Activated naive CD4-positive, alpha-beta T cell treated with anti-CD3 and anti-CD28 coated beads for 36 hours (primary cell): ENCODE data around the gene BRAT1. TPM values are rescaled to one million over a fixed set of nuclear protein-coding genes. Genes with fewer than 3 reads are reported as not detected.

Experiments
- CTCF ChIA-PET: fragments of 350-600 bp; sonication (Branson Sonifier 250); formaldehyde crosslinking; loops from one replicate; lab custom pipeline; 2021; ENCODE audit warnings: antibody characterized with exemption; lab: Charles Lee
- DNase-seq: peaks from one replicate; pipeline ENCODE4 v3.0.0-alpha.2; 2020
- H3K27ac Mint-ChIP-seq: one replicate; pipeline ENCODE4 v1.8.0; 2021; ENCODE audit warnings: mild to moderate bottlenecking, mixed read lengths
- H3K27me3 Mint-ChIP-seq: one replicate; pipeline ENCODE4 v1.8.0; 2021; ENCODE audit warnings: low read depth, mixed read lengths
- H3K36me3 Mint-ChIP-seq: one replicate; pipeline ENCODE4 v1.8.0; 2021; ENCODE audit warnings: low read depth, mixed read lengths
- H3K4me1 Mint-ChIP-seq: one replicate; pipeline ENCODE4 v1.8.0; 2021; ENCODE audit warnings: low read depth, mixed read lengths
- H3K4me3 Mint-ChIP-seq: one replicate; pipeline ENCODE4 v1.8.0; 2021; ENCODE audit warnings: mild to moderate bottlenecking, moderate library complexity, mixed read lengths
- H3K9me3 Mint-ChIP-seq: one replicate; pipeline ENCODE4 v1.8.0; 2021; ENCODE audit warnings: mixed read lengths
- intact Hi-C: fragments of 100-400 bp; cut with micrococcal nuclease; formaldehyde crosslinking; loops from one replicate; pipeline ENCODE4 v1.15.1; 2023
- total RNA-seq, 2 experiments: library from RNA; stranded (reverse); gene quantifications; one replicate each; pipeline ENCODE4 v1.2.3, GENCODE V29; 2021

BRAT1 gene
- total RNA-seq, 2 experiments from 2014 or later: 26.8 to 27.3 TPM

DNA sequence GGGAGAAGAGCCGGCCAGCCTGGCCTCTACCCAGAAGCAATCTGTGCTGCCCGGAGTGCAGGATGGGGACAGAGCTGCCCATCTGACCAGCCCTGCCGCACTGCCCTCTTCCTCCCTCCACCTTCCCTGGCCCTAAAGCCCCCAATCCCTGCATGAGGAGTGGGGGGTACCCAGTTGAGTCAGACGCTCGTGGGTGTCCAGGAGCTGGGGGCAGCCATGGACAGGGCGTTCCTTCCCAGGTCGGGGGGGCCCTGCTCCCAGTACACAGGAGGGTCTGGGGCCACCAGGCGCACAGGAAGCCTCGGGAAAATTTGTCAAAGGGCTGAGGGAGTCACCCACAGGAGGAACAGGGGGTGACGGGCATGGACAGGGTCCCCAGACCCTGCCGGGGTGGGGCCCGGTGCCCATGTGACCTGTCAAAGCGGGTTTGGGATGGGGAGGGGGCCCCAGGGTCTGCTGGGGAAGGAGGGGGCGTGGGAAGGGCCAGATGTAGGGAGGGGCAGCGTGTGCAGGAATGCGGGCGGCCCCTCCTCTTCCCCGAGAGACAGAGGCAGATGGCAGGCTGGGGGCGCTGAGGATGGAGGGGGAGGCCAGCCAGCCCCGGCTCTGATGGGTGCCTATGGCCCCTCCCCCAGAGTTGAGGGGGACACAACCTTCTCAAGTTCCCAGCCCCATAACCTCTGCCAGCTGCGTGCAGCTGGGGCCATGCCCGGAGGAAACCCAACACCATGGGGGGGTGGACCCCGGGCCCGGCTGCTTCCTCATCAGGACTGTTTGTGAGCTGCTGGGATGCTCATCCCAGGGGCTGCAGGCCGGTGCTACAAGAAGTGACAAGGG, 57.6 kb downstream of the BRAT1 start:
- H3K4me3 Mint-ChIP-seq: no peak overlapping the region
- DNase-seq: no peak
- H3K27me3 Mint-ChIP-seq: peaks cover 5% of the 10 kb centered on the region
- H3K27ac Mint-ChIP-seq: no peak overlapping the region
- H3K36me3 Mint-ChIP-seq: no peaks in the 10 kb centered on the region
- CTCF ChIA-PET: interaction anchor here (0.6 to 1.1 kb wide), 2 partner anchors 200 to 504 kb away, joined by 3 read pairs; no protein-coding TSS in a partner anchor
- peaks cover 4% of the 10 kb centered on the region for H3K4me1 Mint-ChIP-seq
- intact Hi-C loops: no loop called here
- no peaks in the 10 kb centered on the region for H3K9me3 Mint-ChIP-seq

DNA sequence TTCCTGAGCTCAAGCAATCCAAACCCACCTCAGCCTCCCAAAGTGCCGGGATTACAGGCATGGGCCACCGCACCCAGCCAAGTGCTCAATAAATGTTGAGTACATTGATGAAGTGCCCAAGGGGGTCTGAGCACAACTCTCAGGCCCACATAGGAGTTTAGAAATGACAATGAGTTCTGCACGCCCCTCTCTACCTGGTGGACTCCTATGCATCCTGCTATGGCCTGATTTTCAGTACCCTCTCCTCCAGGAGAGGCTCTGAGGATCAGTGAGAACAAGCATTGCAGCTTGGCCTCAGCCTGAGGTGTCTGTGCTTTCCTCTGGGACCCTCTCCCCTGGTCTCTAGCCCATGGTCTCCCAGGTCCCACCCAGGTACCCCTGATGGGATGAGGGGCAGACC, 58.3 kb downstream of the BRAT1 start:
- no peaks in the 10 kb centered on the region for H3K9me3 Mint-ChIP-seq
- CTCF ChIA-PET: interaction anchor here (1.1 kb wide), 1 partner anchor 504 kb away, joined by 3 read pairs; no protein-coding TSS in a partner anchor

DNA sequence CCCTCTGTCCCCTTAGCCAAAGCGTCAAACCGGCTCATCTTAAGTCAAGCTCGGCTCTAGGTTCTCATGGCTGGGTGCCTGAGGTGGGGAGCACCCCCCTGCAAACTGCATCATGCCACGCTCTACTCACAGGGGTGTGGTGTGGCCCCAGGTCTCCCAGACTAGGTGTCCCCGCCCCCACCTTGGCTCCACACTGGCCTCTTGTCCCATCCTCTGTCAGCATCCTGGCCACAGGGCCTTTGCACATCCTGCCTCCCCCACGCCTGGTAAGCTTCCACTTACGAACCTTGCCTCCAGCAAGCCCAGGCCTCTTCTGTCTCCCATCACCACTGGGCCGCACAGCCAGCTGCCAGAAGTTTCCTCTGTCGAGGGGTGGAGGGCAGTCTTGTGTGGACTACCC, 58.9 kb downstream of the BRAT1 start:
- Mint-ChIP-seq H3K4me3 (no peak overlapping the region), H3K27ac (no peak overlapping the region), H3K36me3 (no peaks in the 10 kb centered on the region), H3K9me3 (no peaks in the 10 kb centered on the region), H3K4me1 (peaks cover 4% of the 10 kb centered on the region), H3K27me3 (peaks cover 5% of the 10 kb centered on the region)
- no peak for DNase-seq
- CTCF ChIA-PET: no interaction called here
- intact Hi-C loops: no loop called here

More for the DNA sequence above, 58.3 kb downstream of the BRAT1 start:
- Mint-ChIP-seq H3K36me3 (no peaks in the 10 kb centered on the region), H3K4me1 (peaks cover 4% of the 10 kb centered on the region), H3K27ac (no peak overlapping the region), H3K27me3 (peaks cover 5% of the 10 kb centered on the region), H3K4me3 (no peak overlapping the region)
- DNase-seq: no peak
- intact Hi-C loops: no loop called here

DNA sequence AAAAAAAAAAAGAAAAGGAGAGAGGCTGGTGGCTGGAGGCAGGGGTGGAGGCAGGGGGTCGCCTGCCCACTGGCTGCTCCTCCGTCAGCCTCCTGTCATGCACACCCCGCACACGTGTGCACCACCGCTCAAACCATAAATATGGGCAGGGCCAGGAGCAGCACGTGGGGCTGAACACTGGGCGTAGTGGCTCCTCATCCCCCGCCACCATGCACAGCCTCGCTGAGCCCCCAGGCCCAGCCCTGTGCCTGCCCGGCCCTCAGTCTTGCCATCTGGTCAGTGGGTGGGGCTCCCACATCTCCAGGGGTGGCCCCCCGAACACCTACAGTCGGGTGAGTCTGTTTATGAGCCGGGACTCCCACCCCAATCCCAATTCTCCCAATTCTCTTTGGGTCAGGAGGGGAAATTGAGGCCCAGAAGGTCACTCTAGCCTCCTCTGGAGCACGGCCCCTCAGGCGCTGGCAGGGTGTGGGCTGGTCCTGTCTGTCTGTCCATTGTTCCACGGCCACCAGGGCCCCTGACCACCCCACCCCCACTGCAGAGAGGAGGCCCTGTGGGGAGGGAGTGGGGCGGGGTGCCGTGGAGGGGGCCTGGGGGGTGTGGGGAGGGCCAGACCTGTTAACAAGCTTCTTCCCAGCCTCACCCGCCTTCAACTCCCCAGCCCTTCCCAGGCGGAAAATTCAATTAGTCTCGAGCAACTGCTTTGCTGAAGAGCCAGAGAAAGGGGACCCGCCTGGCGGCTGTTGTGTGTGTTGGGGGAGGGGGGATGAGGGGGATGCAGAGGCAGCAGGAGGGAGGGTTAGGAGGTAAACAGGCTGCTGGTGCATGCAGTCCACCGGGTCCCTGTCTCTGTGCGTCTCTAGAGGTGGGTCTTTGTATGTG, 59.7 kb downstream of the BRAT1 start:
- Mint-ChIP-seq H3K4me3 (no peak overlapping the region), H3K9me3 (no peaks in the 10 kb centered on the region), H3K4me1 (peaks cover 4% of the 10 kb centered on the region), H3K27me3 (peaks cover 5% of the 10 kb centered on the region), H3K36me3 (no peaks in the 10 kb centered on the region), H3K27ac (no peak overlapping the region)
- no peak for DNase-seq
- intact Hi-C loops: no loop called here
- CTCF ChIA-PET: no interaction called here

DNA sequence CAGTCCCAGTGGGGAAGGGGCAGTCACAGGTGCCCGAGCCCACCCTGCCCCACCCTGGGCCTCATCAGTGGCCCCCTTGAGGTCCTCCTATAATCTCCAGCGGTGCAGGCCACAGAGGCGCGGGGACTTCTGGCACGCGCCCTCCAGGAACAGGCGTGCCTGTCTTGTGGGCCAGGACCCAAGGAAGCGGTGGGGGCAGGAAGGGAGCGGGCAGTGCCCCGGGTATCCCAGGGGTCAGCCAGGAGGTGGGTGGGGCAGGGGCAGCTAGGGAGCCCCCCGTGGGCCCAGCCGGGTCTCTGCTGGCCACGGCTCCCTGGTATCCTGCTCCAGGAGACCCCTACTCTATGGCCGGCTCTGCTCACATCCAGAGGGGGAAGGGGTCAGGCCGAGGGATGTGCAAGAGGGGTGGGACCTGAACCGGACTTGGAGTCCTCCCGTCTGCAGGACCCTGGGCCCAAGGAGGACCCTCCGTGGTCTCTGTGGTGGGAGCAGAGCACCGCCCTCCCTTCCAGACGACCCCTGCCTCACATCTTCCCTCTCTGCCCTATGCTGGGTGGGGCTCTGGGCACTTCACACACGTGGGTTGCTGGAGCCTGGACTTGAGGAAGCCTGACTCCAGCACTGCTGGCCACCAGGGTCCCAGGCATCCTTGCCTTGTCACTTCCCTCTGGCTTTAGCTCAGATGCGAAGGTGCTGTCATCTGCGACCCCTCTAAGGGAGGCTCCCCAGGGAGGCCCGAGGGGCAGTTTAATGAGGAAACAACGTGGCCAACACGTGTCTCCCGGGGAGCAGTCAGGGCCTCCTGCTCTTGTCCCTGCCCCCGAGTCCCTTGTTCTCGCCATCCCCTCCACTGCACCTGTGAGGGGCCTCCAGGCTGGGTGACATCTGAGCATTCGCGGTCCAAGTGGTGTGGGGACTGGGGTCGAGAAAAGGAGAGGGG, 60.9 kb downstream of the BRAT1 start:
- Mint-ChIP-seq H3K4me1 (peaks cover 4% of the 10 kb centered on the region), H3K27ac (no peak overlapping the region), H3K27me3 (peaks cover 5% of the 10 kb centered on the region), H3K36me3 (no peaks in the 10 kb centered on the region), H3K4me3 (no peak overlapping the region), H3K9me3 (no peaks in the 10 kb centered on the region)
- DNase-seq: no peak
- intact Hi-C loops: no loop called here
- CTCF ChIA-PET: no interaction called here

- CTCF ChIA-PET: interaction anchor here (1.5 kb wide), 1 partner anchor 43 kb away, joined by 8 read pairs; no protein-coding TSS in a partner anchor
- Mint-ChIP-seq H3K36me3 (no peaks in the 10 kb centered on the region), H3K9me3 (no peaks in the 10 kb centered on the region), H3K27ac (no peak overlapping the region), H3K27me3 (peaks cover 5% of the 10 kb centered on the region), H3K4me1 (peaks cover 4% of the 10 kb centered on the region), H3K4me3 (no peak overlapping the region)
- DNase-seq: no peak
- intact Hi-C loops: no loop called here
These were observed 61.8 kb downstream of the BRAT1 start for GRCh38 chr7:2493205-2494164.

- no peaks in the 10 kb centered on the region for H3K4me1 Mint-ChIP-seq
- CTCF ChIA-PET: no interaction called here
- no peaks in the 10 kb centered on the region for H3K36me3 Mint-ChIP-seq
- H3K27ac Mint-ChIP-seq: no peak overlapping the region
- intact Hi-C loops: no loop called here
- DNase-seq: no peak
- H3K4me3 Mint-ChIP-seq: no peak overlapping the region
- no peaks in the 10 kb centered on the region for H3K9me3 Mint-ChIP-seq
- peaks cover 5% of the 10 kb centered on the region for H3K27me3 Mint-ChIP-seq
These were observed 63.3 kb downstream of the BRAT1 start for GRCh38 chr7:2492038-2492437.

DNA sequence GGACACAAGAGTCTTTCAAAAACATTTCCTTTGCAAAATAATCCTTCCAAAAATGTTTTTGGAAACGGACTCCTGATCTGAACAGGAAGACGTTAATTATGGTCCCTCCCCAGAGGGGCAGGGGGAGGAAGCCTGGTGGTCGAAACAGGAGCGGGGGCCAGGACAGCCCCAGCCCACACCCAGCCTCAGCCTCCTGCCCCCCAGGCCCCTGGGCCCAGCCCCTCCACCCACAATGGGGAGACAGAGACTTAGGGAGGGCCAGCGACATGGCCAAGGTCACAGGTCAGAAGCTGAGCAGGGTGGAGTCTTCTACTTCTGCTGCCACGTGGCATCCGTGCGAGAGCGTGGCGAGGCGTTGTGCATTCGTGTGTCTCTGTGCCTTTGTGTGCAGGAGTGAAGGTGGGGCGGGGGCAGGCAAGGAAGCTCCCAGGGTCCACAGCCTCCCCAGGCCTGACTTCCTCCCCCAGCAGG, 65.1 kb downstream of the BRAT1 start:
- Mint-ChIP-seq H3K36me3 (no peaks in the 10 kb centered on the region), H3K4me3 (no peak overlapping the region), H3K27ac (no peak overlapping the region), H3K27me3 (no peaks in the 10 kb centered on the region), H3K9me3 (no peaks in the 10 kb centered on the region), H3K4me1 (no peaks in the 10 kb centered on the region)
- intact Hi-C loops: no loop called here
- DNase-seq: no peak
- CTCF ChIA-PET: no interaction called here

DNA sequence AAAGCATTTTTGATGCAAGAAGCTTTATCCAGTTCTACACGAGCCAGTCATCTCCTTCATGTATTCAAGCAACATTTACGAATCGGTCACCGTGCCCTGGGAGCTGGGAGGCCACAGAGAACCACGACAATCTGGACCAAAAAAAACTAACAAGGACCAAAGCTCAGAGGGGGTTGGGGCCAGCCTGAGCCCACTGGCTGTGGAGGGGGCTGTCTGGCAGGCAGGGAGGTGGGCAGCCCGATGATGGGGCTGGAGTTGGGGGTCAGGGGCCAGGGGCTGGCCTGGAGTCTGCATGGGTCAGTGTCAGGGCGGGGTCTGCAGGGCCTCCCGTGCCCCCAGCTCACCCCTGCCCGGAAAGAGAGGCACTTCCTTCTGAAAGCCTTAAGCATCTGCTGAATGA, 66.6 kb downstream of the BRAT1 start:
- Mint-ChIP-seq H3K4me3 (no peak overlapping the region), H3K36me3 (no peaks in the 10 kb centered on the region)

GRCh38 chr7:2488272-2488645, 67.1 kb downstream of the BRAT1 start:
- Mint-ChIP-seq H3K27me3 (no peaks in the 10 kb centered on the region), H3K4me1 (no peaks in the 10 kb centered on the region), H3K4me3 (no peak overlapping the region), H3K9me3 (peaks cover under 1% of the 10 kb centered on the region), H3K27ac (no peak overlapping the region), H3K36me3 (no peaks in the 10 kb centered on the region)
- CTCF ChIA-PET: interaction anchor here (1.2 kb wide), 1 partner anchor 20 kb away, joined by 4 read pairs; no protein-coding TSS in a partner anchor
- DNase-seq: no peak
- intact Hi-C loops: no loop called here

More for the DNA sequence above, 66.6 kb downstream of the BRAT1 start:
- H3K4me1 Mint-ChIP-seq: no peaks in the 10 kb centered on the region
- intact Hi-C loops: no loop called here
- CTCF ChIA-PET: interaction anchor here (1.2 kb wide), 1 partner anchor 20 kb away, joined by 4 read pairs; no protein-coding TSS in a partner anchor
- no peak overlapping the region for H3K27ac Mint-ChIP-seq
- DNase-seq: no peak
- no peaks in the 10 kb centered on the region for H3K9me3 Mint-ChIP-seq
- H3K27me3 Mint-ChIP-seq: no peaks in the 10 kb centered on the region
